Measurements from ENCODE around the gene DPP6.

DPP6 gene

DNA sequence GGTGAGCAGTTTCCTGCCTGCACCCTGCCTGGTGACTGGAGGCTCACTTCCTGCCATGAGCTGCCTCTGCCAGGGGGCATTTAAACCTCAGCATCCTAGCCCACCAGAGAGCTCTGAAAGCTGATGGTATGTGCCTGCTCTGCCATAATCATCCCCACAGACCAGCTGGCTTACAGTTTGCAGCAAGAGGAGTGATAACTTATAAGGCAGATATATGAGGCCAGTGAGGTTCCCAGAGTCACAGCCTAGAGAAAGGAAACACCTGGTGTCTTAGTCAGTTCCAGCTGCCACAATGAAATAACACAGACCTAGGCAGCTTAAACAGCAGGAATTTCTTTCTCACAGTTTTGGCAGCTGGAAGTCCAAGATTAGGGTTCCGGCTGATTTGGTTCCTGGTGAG is 718.8 kb downstream of the DPP6 start:
- Mint-ChIP-seq H3K4me3 (no peak overlapping the region), H3K9me3 (no peaks in the 10 kb centered on the region), H3K36me3 (ENCODE audit: low read depth) (no peaks in the 10 kb centered on the region), H3K27ac (no peak overlapping the region), H3K4me1 (ENCODE audit: low read depth) (no peaks in the 10 kb centered on the region), H3K27me3 (no peaks in the 10 kb centered on the region)

DNA sequence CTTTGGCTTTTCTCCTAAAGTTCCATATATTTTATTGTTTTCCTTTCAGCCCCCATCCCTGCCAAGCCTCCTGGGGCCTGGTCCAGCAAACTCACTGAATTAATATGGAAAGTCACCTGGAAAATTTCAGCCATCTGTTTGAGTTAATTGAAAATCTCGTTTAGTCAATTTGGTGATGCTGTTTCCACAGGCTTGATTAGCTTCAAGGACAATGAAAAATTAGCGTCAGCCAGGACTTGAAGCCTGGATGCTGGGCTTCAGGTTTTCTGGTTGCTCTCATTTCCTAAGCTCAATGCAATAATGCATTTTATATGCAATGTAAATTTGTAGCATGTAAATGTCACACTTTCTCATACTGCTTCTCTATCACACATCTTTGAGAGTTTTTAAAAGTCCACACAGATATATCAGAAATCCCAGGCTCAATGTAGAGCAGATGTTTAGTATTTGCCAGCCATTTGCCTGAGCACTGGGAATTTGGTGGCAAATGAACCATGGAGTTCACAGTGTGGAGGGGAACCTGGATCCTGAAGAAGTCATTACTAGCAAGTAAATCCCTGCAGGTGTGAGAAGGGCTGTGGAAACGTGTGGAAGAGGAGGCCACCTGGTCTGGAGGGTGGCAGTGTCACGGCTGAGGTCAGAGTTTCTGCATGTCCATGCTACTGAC is 722.2 kb downstream of the DPP6 start:
- no peak overlapping the region for H3K27ac Mint-ChIP-seq
- no peak overlapping the region for H3K4me3 Mint-ChIP-seq
- no peaks in the 10 kb centered on the region for H3K27me3 Mint-ChIP-seq
- H3K4me1 Mint-ChIP-seq (ENCODE audit: low read depth), result no peaks in the 10 kb centered on the region
- H3K9me3 Mint-ChIP-seq, result peaks cover 4% of the 10 kb centered on the region
- H3K36me3 Mint-ChIP-seq (ENCODE audit: low read depth), result no peaks in the 10 kb centered on the region

DNA sequence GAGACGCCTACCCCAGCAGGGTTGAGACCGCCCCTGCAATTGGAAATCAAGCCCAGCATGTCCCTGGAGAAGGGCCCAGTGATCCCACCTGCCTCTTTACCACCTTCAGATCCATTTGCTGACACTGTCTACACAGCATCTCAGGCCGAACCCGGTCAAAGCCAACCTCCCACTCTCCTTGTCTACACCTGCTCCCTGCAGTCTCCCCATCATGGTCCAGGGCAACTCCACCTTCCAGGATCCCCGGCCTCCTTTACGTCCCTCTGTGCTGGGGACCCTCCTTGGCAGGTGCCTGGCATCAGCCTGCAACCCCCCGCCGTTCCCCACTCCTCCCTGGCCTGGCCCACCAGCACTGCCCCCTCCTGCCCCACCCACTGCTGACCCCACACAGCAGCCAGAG is 723.5 kb downstream of the DPP6 start:
- Mint-ChIP-seq H3K27me3 (no peaks in the 10 kb centered on the region), H3K4me3 (no peak overlapping the region), H3K9me3 (peaks cover 9% of the 10 kb centered on the region), H3K27ac (no peak overlapping the region), H3K4me1 (ENCODE audit: low read depth) (no peaks in the 10 kb centered on the region), H3K36me3 (ENCODE audit: low read depth) (no peaks in the 10 kb centered on the region)

DNA sequence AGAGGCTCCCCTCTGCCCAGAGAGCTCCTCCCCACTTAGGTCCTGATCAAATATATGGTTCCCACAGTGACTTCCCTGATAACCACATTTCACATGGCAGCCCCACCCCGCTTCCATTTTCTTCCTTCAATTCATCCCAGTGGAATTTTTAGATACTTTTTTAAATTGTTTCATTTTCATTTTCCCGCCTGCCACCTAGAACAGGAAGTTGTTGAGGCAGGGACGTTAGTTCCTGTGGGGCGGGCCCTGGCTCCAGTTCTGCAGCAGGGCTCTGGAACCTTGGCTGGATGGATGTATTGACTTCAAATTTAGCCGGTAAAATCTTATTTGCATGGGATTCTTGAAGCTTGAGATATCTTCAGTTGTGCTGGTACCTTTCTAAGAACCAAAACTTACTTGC is 724.2 kb downstream of the DPP6 start:
- H3K36me3 Mint-ChIP-seq (ENCODE audit: low read depth), result no peaks in the 10 kb centered on the region
- H3K9me3 Mint-ChIP-seq, result peaks cover 13% of the 10 kb centered on the region
- no peak overlapping the region for H3K27ac Mint-ChIP-seq
- no peaks in the 10 kb centered on the region for H3K27me3 Mint-ChIP-seq
- no peak overlapping the region for H3K4me3 Mint-ChIP-seq
- H3K4me1 Mint-ChIP-seq (ENCODE audit: low read depth), result no peaks in the 10 kb centered on the region

DNA sequence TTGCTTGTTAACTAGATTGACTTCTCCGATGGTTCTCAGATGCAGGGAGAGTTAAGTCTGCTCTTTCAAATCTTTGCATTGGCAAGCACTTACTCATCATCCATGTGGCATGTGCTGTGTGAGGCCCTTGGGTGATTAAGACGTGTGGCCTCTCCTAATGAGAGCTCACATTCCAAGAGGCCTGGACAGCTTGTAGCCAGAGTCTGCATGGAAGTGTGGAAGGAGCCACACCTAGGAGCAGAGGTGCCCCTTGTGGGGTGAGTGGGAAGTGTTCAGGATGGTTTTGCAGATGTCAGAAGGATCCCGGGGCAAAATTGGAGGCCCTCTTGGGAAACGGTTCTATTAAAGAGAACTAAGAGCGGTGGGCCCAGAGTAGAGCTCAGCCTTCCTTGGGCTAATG is 724.8 kb downstream of the DPP6 start:
- Mint-ChIP-seq H3K27ac (no peak overlapping the region), H3K9me3 (peaks cover 13% of the 10 kb centered on the region), H3K4me3 (no peak overlapping the region), H3K36me3 (ENCODE audit: low read depth) (no peaks in the 10 kb centered on the region), H3K4me1 (ENCODE audit: low read depth) (no peaks in the 10 kb centered on the region), H3K27me3 (no peaks in the 10 kb centered on the region)

DNA sequence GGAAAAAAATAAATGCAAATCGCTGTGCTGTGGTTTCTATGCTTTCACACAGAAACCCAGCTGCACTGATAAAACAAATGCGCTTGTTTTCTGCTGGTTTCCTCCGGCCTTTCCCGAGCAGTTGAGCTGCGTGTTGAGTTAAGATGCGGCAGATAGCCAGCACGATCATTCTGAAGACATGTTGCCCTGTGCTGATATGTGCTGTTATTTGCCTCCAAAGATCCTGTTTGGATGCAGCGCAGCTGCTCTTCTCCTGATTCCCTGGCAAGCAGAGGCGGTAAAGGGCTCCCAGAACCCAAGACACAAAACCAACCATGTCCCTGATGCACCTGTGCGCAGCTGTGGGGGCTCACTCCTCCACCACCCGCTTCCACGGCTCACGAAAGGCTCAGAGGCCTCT is 725.3 kb downstream of the DPP6 start:
- no peaks in the 10 kb centered on the region for H3K27me3 Mint-ChIP-seq
- H3K36me3 Mint-ChIP-seq (ENCODE audit: low read depth), result no peaks in the 10 kb centered on the region
- H3K9me3 Mint-ChIP-seq, result peaks cover 13% of the 10 kb centered on the region
- H3K4me1 Mint-ChIP-seq (ENCODE audit: low read depth), result no peaks in the 10 kb centered on the region
- H3K27ac Mint-ChIP-seq, result no peak overlapping the region
- H3K4me3 Mint-ChIP-seq, result no peak overlapping the region

DNA sequence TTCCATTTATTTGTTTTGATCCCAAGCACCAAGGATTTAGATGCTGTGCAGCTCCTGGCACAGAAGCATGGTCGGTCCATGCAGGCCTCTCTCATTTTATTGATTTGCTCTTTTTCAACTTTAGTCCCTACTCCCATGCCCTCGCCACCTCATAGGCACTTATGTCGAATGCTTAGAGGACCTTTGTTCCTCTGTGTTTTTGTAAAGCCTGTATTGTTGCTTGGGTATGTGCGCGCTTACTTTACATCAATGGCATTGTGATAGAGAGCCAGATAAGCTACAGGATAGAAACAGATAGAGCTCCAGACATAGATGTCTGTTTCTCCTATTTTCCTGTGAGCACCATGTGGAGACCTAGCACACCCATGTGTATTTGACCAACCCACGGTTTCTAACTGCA is 725.7 kb downstream of the DPP6 start:
- Mint-ChIP-seq H3K4me1 (ENCODE audit: low read depth) (no peaks in the 10 kb centered on the region), H3K9me3 (peaks cover 13% of the 10 kb centered on the region), H3K36me3 (ENCODE audit: low read depth) (no peaks in the 10 kb centered on the region), H3K27ac (no peak overlapping the region), H3K4me3 (no peak overlapping the region), H3K27me3 (no peaks in the 10 kb centered on the region)

DNA sequence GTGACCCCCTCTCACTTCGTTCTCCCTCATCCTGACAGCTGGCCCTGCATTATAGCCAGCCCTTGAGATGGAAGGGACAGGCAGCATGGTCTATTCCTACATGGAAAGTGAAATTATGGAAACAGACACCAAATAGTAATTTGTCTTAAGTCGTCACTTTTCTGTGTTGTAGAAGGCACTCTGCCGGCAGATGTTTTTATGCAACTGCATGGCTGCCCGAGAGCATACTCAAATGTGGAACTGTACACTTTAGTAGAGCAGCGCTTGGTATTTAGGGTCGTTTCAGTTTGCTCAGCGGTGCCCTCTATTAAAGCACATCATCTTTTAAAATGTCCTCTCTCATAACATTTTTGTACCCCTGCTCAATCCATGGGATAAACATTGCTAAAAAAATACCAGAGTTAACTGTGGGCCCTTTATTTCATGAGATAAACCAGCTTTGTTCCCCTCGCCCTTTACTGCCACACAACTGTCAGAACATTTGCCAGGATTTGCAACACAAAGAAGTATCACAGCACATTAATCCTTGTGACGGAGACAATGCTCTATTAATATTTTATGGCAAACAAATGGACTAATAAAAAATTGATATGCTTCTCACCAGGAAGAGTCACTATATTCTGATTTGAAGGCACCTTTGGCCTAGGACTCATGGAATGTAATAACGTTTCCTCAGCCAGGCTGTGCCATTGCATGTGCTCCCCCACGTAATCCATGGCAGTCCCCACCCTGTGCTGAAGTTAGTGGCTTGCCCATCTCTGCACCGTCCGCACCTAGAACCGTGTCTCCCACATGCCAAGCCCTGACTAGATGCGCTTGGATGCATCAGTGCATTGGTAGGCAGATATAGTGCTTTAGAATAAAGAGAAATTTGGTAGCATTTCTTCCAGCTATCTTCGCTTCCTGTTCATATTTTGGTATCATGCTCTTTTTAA is 729.4 kb downstream of the DPP6 start:
- Mint-ChIP-seq H3K4me1 (ENCODE audit: low read depth) (no peaks in the 10 kb centered on the region), H3K4me3 (no peak overlapping the region), H3K27me3 (no peaks in the 10 kb centered on the region), H3K27ac (no peak overlapping the region), H3K9me3 (peaks cover 21% of the 10 kb centered on the region), H3K36me3 (ENCODE audit: low read depth) (no peaks in the 10 kb centered on the region)

DNA sequence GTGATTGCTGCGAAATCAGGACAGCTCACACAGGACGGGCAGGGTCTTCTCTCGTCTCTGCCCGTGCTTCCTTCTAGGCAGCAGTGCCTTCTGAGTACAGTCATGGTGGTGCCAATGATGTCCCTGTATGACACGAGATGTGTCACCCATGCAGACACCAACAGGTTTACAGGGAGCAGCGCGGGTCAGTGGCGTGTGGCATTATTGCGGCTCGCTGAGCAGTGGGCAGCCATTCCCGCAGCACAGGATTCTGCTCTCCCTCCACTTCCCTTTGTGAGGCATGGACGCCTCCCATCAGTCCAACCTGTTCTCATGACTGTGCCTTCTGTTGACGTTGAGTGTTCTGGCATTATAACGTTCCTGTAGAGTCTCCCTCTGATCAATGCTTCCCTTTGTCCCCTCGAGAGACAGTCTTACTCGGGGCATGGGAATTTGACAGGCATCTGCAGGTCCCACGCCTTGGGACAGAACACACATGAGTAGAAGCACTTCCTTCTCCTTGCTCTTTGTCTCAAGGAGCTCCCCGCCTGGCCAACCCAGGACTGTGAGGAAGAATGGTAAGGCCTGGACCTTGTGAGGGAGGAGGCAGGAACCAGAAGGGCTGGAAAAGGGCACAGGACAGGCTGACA is 731.2 kb downstream of the DPP6 start:
- H3K36me3 Mint-ChIP-seq (ENCODE audit: low read depth), result no peaks in the 10 kb centered on the region
- no peaks in the 10 kb centered on the region for H3K27me3 Mint-ChIP-seq
- H3K4me1 Mint-ChIP-seq (ENCODE audit: low read depth), result no peaks in the 10 kb centered on the region
- H3K9me3 Mint-ChIP-seq, result peaks cover 21% of the 10 kb centered on the region
- H3K4me3 Mint-ChIP-seq, result no peak overlapping the region
- H3K27ac Mint-ChIP-seq, result no peak overlapping the region

DNA sequence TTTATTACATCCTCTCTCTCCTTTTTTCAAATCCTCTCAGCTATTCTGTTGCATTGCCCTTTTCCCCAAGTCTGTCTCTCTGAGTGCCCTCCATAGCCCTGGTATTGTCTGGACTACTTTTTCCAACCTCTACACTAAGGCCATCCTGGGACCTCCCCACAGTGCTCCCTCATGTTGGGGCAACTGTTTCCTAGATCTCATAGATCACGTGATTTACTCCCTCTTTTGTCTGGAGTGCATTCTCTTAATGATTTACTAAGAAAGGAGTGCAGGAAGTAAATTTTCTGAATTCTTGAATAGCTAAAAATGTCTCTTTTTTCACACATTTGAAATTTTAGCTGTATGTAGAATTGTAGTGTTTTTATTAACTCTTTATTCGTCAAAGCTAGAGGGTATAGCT is 733.7 kb downstream of the DPP6 start:
- H3K4me1 Mint-ChIP-seq (ENCODE audit: low read depth), result no peaks in the 10 kb centered on the region
- H3K27ac Mint-ChIP-seq, result no peak overlapping the region
- peaks cover 10% of the 10 kb centered on the region for H3K9me3 Mint-ChIP-seq
- peaks cover 6% of the 10 kb centered on the region for H3K27me3 Mint-ChIP-seq
- H3K4me3 Mint-ChIP-seq, result no peak overlapping the region
- H3K36me3 Mint-ChIP-seq (ENCODE audit: low read depth), result no peaks in the 10 kb centered on the region

DNA sequence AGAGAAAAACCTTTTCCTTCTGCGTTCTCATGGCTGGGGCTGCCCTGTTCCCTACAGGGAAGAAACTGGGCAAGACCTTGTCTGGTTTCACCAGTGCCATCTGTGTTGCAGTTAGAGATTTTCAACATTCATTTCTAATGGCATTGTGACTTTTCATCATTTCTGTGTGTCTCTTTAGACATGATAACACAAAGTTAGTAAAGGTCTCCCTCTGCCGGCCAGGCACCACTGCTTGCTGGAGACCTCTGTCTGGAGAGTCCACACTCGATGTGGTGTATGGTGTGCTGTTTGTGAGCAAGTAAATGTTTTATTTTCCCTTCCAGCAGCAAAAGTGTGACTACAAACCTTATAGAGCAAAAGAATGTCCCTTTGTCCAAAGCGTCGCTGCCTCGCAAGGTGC is 737.2 kb downstream of the DPP6 start:
- H3K4me3 Mint-ChIP-seq, result no peak overlapping the region
- H3K27me3 Mint-ChIP-seq, result peaks cover 13% of the 10 kb centered on the region
- H3K9me3 Mint-ChIP-seq, result peaks cover 8% of the 10 kb centered on the region
- H3K36me3 Mint-ChIP-seq (ENCODE audit: low read depth), result no peaks in the 10 kb centered on the region
- H3K27ac Mint-ChIP-seq, result no peak overlapping the region
- no peaks in the 10 kb centered on the region for H3K4me1 Mint-ChIP-seq (ENCODE audit: low read depth)

DNA sequence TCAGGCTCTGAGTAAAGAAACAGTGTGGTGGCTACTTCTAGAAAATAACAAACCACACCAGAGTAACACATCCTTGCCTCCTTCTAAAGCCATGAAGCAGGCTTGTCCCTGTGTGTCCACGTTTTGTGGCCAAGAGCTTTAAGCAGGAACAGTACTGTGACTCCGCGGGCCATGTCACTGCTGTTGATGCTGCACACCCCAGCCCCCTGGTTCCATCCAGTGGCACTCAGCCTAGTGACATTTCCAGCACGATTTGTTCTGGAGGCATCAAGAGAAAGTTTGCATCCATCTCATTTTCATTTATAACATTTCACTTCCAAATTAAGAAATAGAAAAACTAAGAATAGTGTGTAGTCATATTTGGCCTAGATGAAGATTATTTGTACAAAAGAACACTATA is 739.4 kb downstream of the DPP6 start:
- Mint-ChIP-seq H3K27me3 (peaks cover 20% of the 10 kb centered on the region), H3K9me3 (no peaks in the 10 kb centered on the region), H3K4me3 (no peak overlapping the region)

DNA sequence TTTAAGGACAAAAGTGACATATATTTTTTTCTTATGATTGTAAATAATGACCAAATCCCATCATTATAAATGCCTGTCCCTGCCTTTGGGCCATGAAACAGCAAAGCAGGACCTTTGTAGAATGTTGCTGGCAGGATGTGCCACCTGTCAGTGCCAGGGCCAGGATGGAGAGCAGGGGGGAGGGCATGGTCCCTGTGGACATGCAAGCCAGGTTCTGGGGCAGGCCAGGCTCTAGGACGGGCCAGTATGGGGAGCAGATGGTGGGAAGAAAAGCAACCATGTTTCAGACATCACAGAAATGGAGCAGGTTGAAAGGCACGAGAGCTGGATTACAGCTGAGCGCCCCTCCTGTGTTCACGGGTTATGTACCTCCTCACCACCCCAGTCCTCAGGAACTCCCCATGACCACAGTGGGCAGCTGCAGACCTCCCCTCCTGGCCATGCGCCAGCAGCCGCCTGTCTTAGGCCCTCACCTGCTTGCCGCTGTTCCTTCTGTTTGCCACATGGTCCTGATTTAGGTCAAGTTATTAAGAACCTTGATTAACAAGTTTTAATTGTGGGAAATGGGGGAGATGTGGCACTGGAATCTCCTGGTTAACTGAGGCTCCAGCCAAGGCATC is 740.3 kb downstream of the DPP6 start:
- Mint-ChIP-seq H3K4me1 (ENCODE audit: low read depth) (no peaks in the 10 kb centered on the region), H3K36me3 (ENCODE audit: low read depth) (no peaks in the 10 kb centered on the region), H3K4me3 (no peak overlapping the region), H3K27ac (no peak overlapping the region), H3K27me3 (peaks cover 20% of the 10 kb centered on the region), H3K9me3 (no peaks in the 10 kb centered on the region)

More for the DNA sequence above, 739.4 kb downstream of the DPP6 start:
- Mint-ChIP-seq H3K36me3 (ENCODE audit: low read depth) (no peaks in the 10 kb centered on the region), H3K27ac (no peak overlapping the region), H3K4me1 (ENCODE audit: low read depth) (no peaks in the 10 kb centered on the region)

DNA sequence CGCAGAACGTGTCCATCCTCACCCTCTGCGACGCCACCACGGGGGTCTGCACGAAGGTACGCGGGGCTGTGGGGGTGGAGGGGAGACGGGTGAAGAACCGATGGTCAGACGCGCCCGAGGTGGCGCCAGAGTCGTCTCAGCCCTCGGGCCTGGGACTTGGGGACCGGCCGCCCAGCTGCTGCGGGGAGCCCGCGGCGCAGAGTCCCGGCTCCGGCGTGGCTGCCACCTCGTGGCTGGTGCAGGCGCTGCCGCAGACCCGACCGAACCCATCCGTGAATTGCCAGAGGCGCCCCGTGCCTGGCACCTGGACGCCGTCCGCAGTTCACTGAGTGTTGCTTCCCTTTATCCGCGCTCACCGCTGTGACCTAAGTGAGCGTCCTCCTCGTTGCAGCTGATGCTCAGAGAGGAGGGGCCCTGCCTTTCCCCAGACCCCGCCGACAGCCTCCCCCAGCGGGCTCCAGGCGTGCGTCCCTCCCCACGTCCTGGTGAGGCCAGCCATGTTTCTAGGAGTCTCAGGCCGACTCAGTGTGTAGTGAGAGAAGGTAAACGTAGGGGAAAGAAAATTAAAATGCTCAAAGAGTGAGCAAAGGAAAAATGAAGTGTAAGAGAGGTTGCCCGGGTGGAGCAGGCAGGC is 742.1 kb downstream of the DPP6 start:
- H3K9me3 Mint-ChIP-seq, result no peaks in the 10 kb centered on the region
- H3K27ac Mint-ChIP-seq, result no peak overlapping the region
- no peaks in the 10 kb centered on the region for H3K36me3 Mint-ChIP-seq (ENCODE audit: low read depth)
- peaks cover 14% of the 10 kb centered on the region for H3K27me3 Mint-ChIP-seq
- H3K4me1 Mint-ChIP-seq (ENCODE audit: low read depth), result no peaks in the 10 kb centered on the region
- no peak overlapping the region for H3K4me3 Mint-ChIP-seq

Measured in stimulated activated naive CD8-positive, alpha-beta T cell treated with anti-CD3 and anti-CD28 coated beads, Interleukin-15, Interleukin-2, amounts not matched to agents 100 ng/mL and 50 ng/mL, for 24 hours (primary cell).